ENCODE data around the gene SLC16A11. TPM values are rescaled to one million over a fixed set of nuclear protein-coding genes. Genes with fewer than 3 reads are reported as not detected.
"Not testable (repeated sequence)": the region's sequence is repeated elsewhere in the genome, so short reads cannot be mapped to it uniquely, and the experiment has no call there.

SLC16A11 gene
- total and polyA plus RNA-seq, 8 donors: 0.61 to 17.3 (median 3.0) TPM

- no peaks in the 10 kb centered on the region for H3K4me1 ChIP-seq
- TF ChIP-seq CTCF (IDR thresholded peaks at IDR 0.05): no peak
- H3K36me3 ChIP-seq: no peaks in the 10 kb centered on the region
- no peaks in the 10 kb centered on the region for H3K27me3 ChIP-seq
- H3K27ac ChIP-seq: no peak overlapping the region
- H3K4me3 ChIP-seq: no peak overlapping the region
- DNase-seq (no peak), ATAC-seq (no peak), FAIRE-seq (no peak)
- intact Hi-C loops (cut with DNase I): loop anchor here in 1 of 3 donors (10.0 kb wide), 1 partner anchor 116 kb away; the partner anchor contains the start of gene ASGR1
- no peaks in the 10 kb centered on the region for H3K9me3 ChIP-seq
- WGBS, 2 donors: 54 to 63% methylated on average over 7 of the region's 7 CpGs
Observed at GRCh38 chr17:7058831-7059447, 15.0 kb upstream of the SLC16A11 start.

GRCh38 chr17:7056386-7056785, 12.5 kb upstream of the SLC16A11 start:
- FAIRE-seq (no peak), ATAC-seq (no peak), DNase-seq (no peak)
- no peaks in the 10 kb centered on the region for H3K36me3 ChIP-seq
- H3K4me3 ChIP-seq: no peak overlapping the region
- H3K4me1 ChIP-seq: no peaks in the 10 kb centered on the region
- intact Hi-C loops (cut with DNase I): loop anchor here in 1 of 3 donors (10.0 kb wide), 1 partner anchor 118 kb away; the partner anchor contains the start of gene ASGR1
- H3K9me3 ChIP-seq: no peaks in the 10 kb centered on the region
- H3K27me3 ChIP-seq: no peaks in the 10 kb centered on the region
- H3K27ac ChIP-seq: no peak overlapping the region
- 80 to 92% methylated on average over 4 of the region's 4 CpGs for WGBS, 2 donors
- no peak for TF ChIP-seq CTCF (IDR thresholded peaks at IDR 0.05)

- not testable (repeated sequence) for H3K36me3 ChIP-seq, H3K27ac ChIP-seq, H3K27me3 ChIP-seq, ATAC-seq, H3K4me1 ChIP-seq, DNase-seq, FAIRE-seq, H3K4me3 ChIP-seq, H3K9me3 ChIP-seq
- 72 to 77% methylated on average over 8 to 9 of the region's 9 CpGs for WGBS, 2 donors
- intact Hi-C loops (cut with DNase I): loop anchor here (5.0 to 10.0 kb wide), 2 partner anchors 87 to 124 kb away; partner anchors contain the start of gene ASGR1 (in 1 of the 3)
Observed at GRCh38 chr17:7050583-7050982, 6.7 kb upstream of the SLC16A11 start.

GRCh38 chr17:7048968-7049367, 5.1 kb upstream of the SLC16A11 start:
- H3K4me3 ChIP-seq: no peak overlapping the region
- ATAC-seq: no peak
- no peak for DNase-seq
- no peaks in the 10 kb centered on the region for H3K27me3 ChIP-seq
- no peak for FAIRE-seq
- peaks cover 0 to 15% (median 15%) of the 10 kb centered on the region in 3 donors for H3K4me1 ChIP-seq
- H3K27ac ChIP-seq: no peak overlapping the region
- intact Hi-C loops (cut with DNase I): loop anchor here in 1 of 3 donors (10.0 kb wide), 1 partner anchor 246 kb away; the partner anchor contains the start of gene YBX2
- no peaks in the 10 kb centered on the region for H3K9me3 ChIP-seq
- no peaks in the 10 kb centered on the region for H3K36me3 ChIP-seq
- WGBS, 2 donors: 69 to 75% methylated on average over 6 of the region's 6 CpGs
- no peak for TF ChIP-seq CTCF (IDR thresholded peaks at IDR 0.05)

- peaks cover 0 to 19% (median 15%) of the 10 kb centered on the region in 3 donors for H3K4me1 ChIP-seq
- intact Hi-C loops (cut with DNase I): loop anchor here in 1 of 3 donors (10.0 kb wide), 1 partner anchor 247 kb away; the partner anchor contains the start of gene YBX2
- DNase-seq (no peak), FAIRE-seq (no peak), ATAC-seq (no peak)
- H3K4me3 ChIP-seq: no peak overlapping the region
- no peaks in the 10 kb centered on the region for H3K9me3 ChIP-seq
- no peak for TF ChIP-seq CTCF (IDR thresholded peaks at IDR 0.05)
- H3K36me3 ChIP-seq: no peaks in the 10 kb centered on the region
- peaks cover 0 to 4% (median 0%) of the 10 kb centered on the region in 4 donors for H3K27me3 ChIP-seq
- no peak overlapping the region for H3K27ac ChIP-seq
- 79 to 86% methylated on average over 6 of the region's 6 CpGs for WGBS, 2 donors
Observed at GRCh38 chr17:7047566-7047965, 3.7 kb upstream of the SLC16A11 start.

GRCh38 chr17:7046725-7047397, 3.0 kb upstream of the SLC16A11 start:
- not testable (repeated sequence) for H3K36me3 ChIP-seq, FAIRE-seq, H3K27me3 ChIP-seq, H3K9me3 ChIP-seq, DNase-seq
- intact Hi-C loops (cut with DNase I): loop anchor here in 1 of 3 donors (10.0 kb wide), 1 partner anchor 248 kb away; the partner anchor contains the start of gene YBX2
- H3K27ac ChIP-seq: peak overlapping the region in 2 of 4 donors; percentile 78 to 90
- peak overlapping the region in 1 of 4 donors; percentile 32 for H3K4me3 ChIP-seq
- peaks cover 0 to 19% (median 15%) of the 10 kb centered on the region in 3 donors for H3K4me1 ChIP-seq
- peak in 1 of 4 donors; percentile 3 for ATAC-seq
- WGBS, 2 donors: 30 to 31% methylated on average over 26 of the region's 26 CpGs

All from pancreas (tissue), 10 donors.